ENCODE measurements around the gene SIK2.

SIK2 gene

DNA sequence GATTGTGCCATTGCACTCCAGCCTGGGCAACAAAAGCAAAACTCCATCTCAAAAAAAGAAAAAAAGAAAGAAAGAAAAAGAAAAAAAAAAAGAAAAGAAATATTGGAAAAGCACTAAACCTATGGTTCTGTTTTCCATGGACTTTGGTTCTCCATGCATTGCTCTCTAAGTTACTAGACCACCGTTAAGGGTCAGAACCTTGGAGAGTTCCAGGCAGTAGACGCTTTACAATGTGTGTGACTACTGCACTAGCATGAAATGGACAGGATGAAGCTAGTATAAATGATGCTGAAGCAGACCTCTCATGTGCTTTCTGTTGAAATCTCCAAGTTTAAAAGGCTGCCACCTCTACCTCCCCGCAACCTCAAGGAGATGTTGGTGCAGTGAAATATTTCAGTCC lies 63.5 kb downstream of the SIK2 start:
- Histone ChIP-seq H3K27ac (ENCODE audit: low read depth, low read length) (no peak overlapping the region), H3K9me3 (ENCODE audit: low read length) (no peaks in the 10 kb centered on the region), H3K9ac (ENCODE audit: low read length) (no peak overlapping the region), H3K36me3 (ENCODE audit: insufficient read depth, low read length) (no peaks in the 10 kb centered on the region), H3K4me1 (ENCODE audit: insufficient read depth, low read length) (peaks cover 3% of the 10 kb centered on the region), H3K27me3 (ENCODE audit: control insufficient read depth in 1 of 2, insufficient read depth in 2 of 2, low read length in 2 of 2) (no peaks in the 10 kb centered on the region), H3K4me3 (ENCODE audit: low read depth in 1 of 2, low read length in 2 of 2) (no peak overlapping the region)

DNA sequence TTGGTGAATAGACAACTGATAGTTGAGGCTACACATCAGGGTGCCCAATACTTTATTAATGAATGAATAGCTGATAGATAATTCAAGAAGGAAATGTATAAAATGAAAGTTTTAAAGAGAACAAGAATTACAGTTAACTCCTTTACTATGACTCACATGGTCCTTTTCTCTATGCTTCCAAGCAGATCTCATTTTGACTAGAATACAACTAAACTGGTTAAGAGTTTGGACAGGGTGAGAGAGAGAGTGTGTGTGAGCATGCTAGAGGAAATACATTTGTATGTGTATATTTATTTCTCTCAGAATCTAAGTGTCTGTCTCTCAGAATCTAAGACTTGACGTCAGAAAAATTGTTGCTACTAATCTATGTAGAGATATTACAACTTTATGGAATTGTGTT lies 66.7 kb downstream of the SIK2 start:
- Histone ChIP-seq H3K9me3 (ENCODE audit: low read length) (no peaks in the 10 kb centered on the region), H3K36me3 (ENCODE audit: insufficient read depth, low read length) (peaks cover 13% of the 10 kb centered on the region), H3K27ac (ENCODE audit: low read depth, low read length) (no peak overlapping the region), H3K9ac (ENCODE audit: low read length) (no peak overlapping the region), H3K27me3 (ENCODE audit: control insufficient read depth in 1 of 2, insufficient read depth in 2 of 2, low read length in 2 of 2) (no peaks in the 10 kb centered on the region), H3K4me3 (ENCODE audit: low read depth in 1 of 2, low read length in 2 of 2) (no peak overlapping the region), H3K4me1 (ENCODE audit: insufficient read depth, low read length) (no peaks in the 10 kb centered on the region)

DNA sequence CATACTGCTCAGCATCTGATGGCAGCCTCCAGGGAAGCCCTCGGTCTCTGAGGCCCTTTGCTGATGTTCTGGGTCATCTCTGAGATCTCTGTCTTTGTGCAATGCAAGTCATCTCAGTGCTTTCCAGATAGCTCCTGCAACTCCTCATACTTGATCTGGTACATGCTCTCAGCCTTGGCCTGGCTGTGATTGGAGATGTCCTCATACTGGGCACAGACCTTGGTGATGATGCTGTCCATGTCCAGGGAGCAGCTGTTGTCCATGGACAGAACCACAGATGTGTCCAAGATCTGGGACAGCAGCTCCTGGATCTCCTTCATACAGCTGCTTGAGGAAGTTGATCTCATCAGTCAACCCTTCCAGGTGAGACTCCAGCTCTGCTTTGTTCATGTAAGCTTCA lies 69.1 kb downstream of the SIK2 start:
- Histone ChIP-seq H3K27ac (ENCODE audit: low read depth, low read length) (no peak overlapping the region), H3K36me3 (ENCODE audit: insufficient read depth, low read length) (peaks cover 19% of the 10 kb centered on the region), H3K9me3 (ENCODE audit: low read length) (no peaks in the 10 kb centered on the region), H3K9ac (ENCODE audit: low read length) (no peak overlapping the region), H3K4me1 (ENCODE audit: insufficient read depth, low read length) (no peaks in the 10 kb centered on the region), H3K27me3 (ENCODE audit: control insufficient read depth in 1 of 2, insufficient read depth in 2 of 2, low read length in 2 of 2) (no peaks in the 10 kb centered on the region), H3K4me3 (ENCODE audit: low read depth in 1 of 2, low read length in 2 of 2) (no peak overlapping the region)

DNA sequence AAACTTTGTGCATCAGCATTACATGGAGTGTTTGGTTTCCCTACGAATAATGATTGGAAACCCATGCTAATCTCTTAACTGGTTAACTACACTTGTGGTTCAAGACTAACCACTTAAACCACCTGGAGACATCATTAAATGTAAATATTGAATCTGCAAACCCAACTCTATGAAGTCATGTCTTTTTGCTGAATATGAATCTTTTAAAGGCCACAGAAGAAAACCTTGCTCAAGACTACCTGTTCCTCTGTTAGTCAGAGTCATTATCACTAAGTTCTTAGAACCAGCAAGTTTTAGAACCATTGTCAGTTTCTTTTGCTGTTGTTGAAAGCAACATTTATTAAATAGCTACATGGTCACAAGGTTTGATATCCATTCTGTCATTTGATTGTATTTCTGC lies 70.7 kb downstream of the SIK2 start:
- Histone ChIP-seq H3K4me3 (ENCODE audit: low read depth in 1 of 2, low read length in 2 of 2) (no peak overlapping the region), H3K27me3 (ENCODE audit: control insufficient read depth in 1 of 2, insufficient read depth in 2 of 2, low read length in 2 of 2) (no peaks in the 10 kb centered on the region), H3K36me3 (ENCODE audit: insufficient read depth, low read length) (peaks cover 19% of the 10 kb centered on the region), H3K9ac (ENCODE audit: low read length) (no peak overlapping the region), H3K9me3 (ENCODE audit: low read length) (no peaks in the 10 kb centered on the region), H3K4me1 (ENCODE audit: insufficient read depth, low read length) (no peaks in the 10 kb centered on the region), H3K27ac (ENCODE audit: low read depth, low read length) (no peak overlapping the region)

DNA sequence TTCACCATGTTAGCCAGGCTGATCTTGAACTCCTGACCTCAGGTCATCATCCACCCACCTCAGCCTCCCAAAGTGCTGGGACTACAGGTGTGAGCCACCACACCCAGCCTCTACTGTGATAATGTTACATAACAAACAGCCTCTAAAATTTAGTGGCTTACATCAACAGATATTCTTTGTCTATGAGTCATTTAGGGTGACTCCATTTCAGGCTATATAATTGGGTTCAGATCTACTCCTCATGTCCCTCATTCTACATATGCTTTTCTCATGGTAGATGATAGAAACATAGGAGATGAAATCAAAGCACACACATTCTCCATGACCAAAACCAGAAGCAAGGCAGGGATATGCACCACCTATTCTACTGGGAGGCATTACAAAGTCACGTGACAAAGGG lies 72.7 kb downstream of the SIK2 start:
- Histone ChIP-seq H3K27ac (ENCODE audit: low read depth, low read length) (no peak overlapping the region), H3K36me3 (ENCODE audit: insufficient read depth, low read length) (peaks cover 19% of the 10 kb centered on the region), H3K4me3 (ENCODE audit: low read depth in 1 of 2, low read length in 2 of 2) (no peak overlapping the region), H3K27me3 (ENCODE audit: control insufficient read depth in 1 of 2, insufficient read depth in 2 of 2, low read length in 2 of 2) (no peaks in the 10 kb centered on the region), H3K9me3 (ENCODE audit: low read length) (no peaks in the 10 kb centered on the region), H3K9ac (ENCODE audit: low read length) (no peak overlapping the region), H3K4me1 (ENCODE audit: insufficient read depth, low read length) (no peaks in the 10 kb centered on the region)

DNA sequence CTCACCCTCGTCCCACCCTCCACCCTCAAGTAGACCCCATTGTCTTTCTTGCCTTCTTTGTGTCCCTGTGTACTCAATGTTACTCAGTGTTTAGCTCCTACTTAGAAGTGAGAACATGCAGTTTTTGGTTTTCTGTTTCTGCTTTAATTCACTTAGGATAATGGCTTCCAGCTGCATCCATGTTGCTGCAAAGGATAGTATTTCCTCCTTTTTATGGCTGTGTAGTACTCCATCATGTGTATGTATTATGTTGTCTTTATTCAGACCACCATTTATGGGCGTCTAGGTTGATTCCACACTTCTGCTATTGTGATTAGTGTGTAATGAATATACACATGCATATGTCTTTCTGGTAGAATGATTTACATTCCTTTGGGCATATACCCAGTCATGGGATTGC lies 73.6 kb downstream of the SIK2 start:
- no peaks in the 10 kb centered on the region for H3K9me3 ChIP-seq (ENCODE audit: low read length)
- H3K36me3 ChIP-seq (ENCODE audit: insufficient read depth, low read length), result peaks cover 19% of the 10 kb centered on the region
- H3K4me1 ChIP-seq (ENCODE audit: insufficient read depth, low read length), result no peaks in the 10 kb centered on the region
- H3K4me3 ChIP-seq (ENCODE audit: low read depth in 1 of 2, low read length in 2 of 2), result no peak overlapping the region
- H3K27ac ChIP-seq (ENCODE audit: low read depth, low read length), result no peak overlapping the region
- no peaks in the 10 kb centered on the region for H3K27me3 ChIP-seq (ENCODE audit: control insufficient read depth in 1 of 2, insufficient read depth in 2 of 2, low read length in 2 of 2)
- no peak overlapping the region for H3K9ac ChIP-seq (ENCODE audit: low read length)

DNA sequence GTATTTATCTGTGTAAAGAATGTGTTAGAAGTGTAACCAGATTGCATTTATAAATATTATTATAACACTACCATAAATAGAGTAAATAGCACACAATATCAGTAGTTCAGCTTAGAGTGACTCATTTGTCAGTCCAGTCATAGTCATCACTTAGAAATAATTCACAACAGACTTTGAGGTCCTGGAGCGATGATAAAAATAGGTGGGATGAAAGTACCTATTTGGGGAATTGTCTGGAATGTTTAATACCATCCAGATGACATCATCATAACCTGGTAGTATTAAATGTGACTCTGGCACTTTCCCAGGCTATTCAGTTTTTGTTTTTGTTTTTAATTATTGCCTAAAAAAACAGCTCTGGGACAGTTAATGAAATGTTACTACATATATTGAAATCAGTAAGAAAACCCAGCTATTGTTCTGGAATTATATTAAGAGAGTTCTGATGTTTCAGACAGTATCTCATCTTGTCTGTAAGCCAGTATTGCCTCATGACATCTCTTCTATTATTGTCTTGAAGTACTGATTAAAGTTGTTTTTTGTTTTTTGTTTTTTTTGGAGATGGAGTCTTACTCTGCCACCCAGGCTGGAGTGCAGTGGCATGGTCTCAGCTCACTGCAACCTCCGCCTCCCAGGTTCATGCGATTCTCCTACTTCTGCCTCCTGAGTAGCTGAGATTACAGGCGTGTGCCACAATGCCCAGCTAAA lies 74.8 kb downstream of the SIK2 start:
- no peak overlapping the region for H3K9ac ChIP-seq (ENCODE audit: low read length)
- H3K27ac ChIP-seq (ENCODE audit: low read depth, low read length), result no peak overlapping the region

DNA sequence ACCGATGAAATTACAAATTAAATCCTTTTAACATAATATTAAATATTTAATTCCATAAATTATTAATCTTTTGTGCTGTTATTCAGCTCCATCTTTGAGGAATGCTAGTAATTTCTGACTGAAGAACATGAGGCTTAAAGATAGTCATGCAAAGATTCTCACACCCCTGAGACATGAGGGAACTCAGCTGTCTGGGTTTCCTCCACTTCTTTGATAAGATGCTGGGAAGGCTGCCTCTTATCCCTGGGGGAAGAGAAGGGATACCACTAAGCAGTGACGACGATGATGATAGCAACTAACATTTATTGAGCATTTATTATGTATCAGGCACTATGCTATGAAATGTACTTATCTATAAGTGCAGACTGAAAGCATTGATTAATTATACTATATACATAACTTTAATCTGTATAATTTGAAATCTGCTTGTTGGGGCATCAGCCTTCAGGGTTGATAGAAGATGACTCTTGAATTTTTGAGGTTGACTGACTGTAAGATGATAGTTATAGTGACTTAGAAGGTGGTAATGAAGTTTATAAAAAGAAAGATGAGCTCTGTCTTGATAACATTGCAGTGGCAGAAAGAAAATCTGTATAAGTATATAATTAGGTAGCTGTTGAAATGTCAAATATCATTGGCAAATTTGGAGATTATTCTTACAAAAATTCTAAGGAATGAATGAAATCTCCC lies 78.4 kb downstream of the SIK2 start:
- H3K4me3 ChIP-seq (ENCODE audit: low read depth in 1 of 2, low read length in 2 of 2), result no peak overlapping the region
- no peaks in the 10 kb centered on the region for H3K9me3 ChIP-seq (ENCODE audit: low read length)
- H3K27ac ChIP-seq (ENCODE audit: low read depth, low read length), result no peak overlapping the region
- H3K4me1 ChIP-seq (ENCODE audit: insufficient read depth, low read length), result no peaks in the 10 kb centered on the region
- no peaks in the 10 kb centered on the region for H3K27me3 ChIP-seq (ENCODE audit: control insufficient read depth in 1 of 2, insufficient read depth in 2 of 2, low read length in 2 of 2)
- H3K9ac ChIP-seq (ENCODE audit: low read length), result no peak overlapping the region
- H3K36me3 ChIP-seq (ENCODE audit: insufficient read depth, low read length), result no peaks in the 10 kb centered on the region

More for the DNA sequence above, 74.8 kb downstream of the SIK2 start:
- Histone ChIP-seq H3K36me3 (ENCODE audit: insufficient read depth, low read length) (peaks cover 10% of the 10 kb centered on the region), H3K4me1 (ENCODE audit: insufficient read depth, low read length) (no peaks in the 10 kb centered on the region), H3K27me3 (ENCODE audit: control insufficient read depth in 1 of 2, insufficient read depth in 2 of 2, low read length in 2 of 2) (no peaks in the 10 kb centered on the region), H3K4me3 (ENCODE audit: low read depth in 1 of 2, low read length in 2 of 2) (no peak overlapping the region), H3K9me3 (ENCODE audit: low read length) (no peaks in the 10 kb centered on the region)

DNA sequence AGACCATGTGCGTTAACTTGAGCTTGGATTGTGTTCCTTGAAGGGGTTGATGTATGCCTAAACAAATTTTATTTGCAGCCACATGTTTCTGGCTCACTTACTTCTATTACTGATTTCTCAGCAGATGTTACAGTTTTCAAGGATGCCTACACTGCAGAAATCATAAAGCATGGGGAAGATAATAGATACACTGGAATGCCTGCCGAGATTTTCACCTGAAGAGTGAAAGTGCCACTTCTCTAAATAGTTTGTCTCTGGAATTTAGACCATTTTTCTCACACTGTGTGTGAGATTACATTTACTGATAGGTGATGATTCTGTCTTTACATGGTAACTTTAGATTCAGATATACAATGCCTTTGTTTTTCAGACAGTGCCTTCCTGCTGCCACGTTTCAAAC lies 81.6 kb downstream of the SIK2 start:
- peaks cover 6% of the 10 kb centered on the region for H3K36me3 ChIP-seq (ENCODE audit: insufficient read depth, low read length)
- no peaks in the 10 kb centered on the region for H3K9me3 ChIP-seq (ENCODE audit: low read length)
- H3K27me3 ChIP-seq (ENCODE audit: control insufficient read depth in 1 of 2, insufficient read depth in 2 of 2, low read length in 2 of 2), result no peaks in the 10 kb centered on the region
- H3K9ac ChIP-seq (ENCODE audit: low read length), result no peak overlapping the region
- H3K4me3 ChIP-seq (ENCODE audit: low read depth in 1 of 2, low read length in 2 of 2), result no peak overlapping the region
- H3K4me1 ChIP-seq (ENCODE audit: insufficient read depth, low read length), result no peaks in the 10 kb centered on the region
- no peak overlapping the region for H3K27ac ChIP-seq (ENCODE audit: low read depth, low read length)

DNA sequence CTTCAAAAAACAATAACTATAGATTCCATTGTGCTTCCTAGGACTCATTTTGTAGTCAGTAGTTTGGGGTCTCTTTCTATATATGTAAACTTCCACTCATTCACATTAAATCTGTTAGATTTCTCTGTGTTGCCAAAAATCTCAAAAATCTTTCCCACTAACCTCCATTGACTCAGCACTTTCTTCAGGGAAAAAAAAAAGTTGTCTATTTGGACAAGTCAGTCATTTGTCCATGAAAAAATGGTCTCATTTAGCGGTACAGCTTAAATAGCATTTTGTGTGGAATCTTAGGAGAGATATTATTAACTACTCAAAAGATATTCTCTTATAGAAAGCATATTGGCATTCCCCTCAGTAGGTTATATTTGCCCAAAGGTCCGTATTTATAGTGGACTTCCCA lies 82.0 kb downstream of the SIK2 start:
- Histone ChIP-seq H3K9ac (ENCODE audit: low read length) (no peak overlapping the region), H3K4me1 (ENCODE audit: insufficient read depth, low read length) (no peaks in the 10 kb centered on the region), H3K36me3 (ENCODE audit: insufficient read depth, low read length) (peaks cover 9% of the 10 kb centered on the region), H3K4me3 (ENCODE audit: low read depth in 1 of 2, low read length in 2 of 2) (no peak overlapping the region), H3K9me3 (ENCODE audit: low read length) (no peaks in the 10 kb centered on the region), H3K27ac (ENCODE audit: low read depth, low read length) (no peak overlapping the region), H3K27me3 (ENCODE audit: control insufficient read depth in 1 of 2, insufficient read depth in 2 of 2, low read length in 2 of 2) (no peaks in the 10 kb centered on the region)

DNA sequence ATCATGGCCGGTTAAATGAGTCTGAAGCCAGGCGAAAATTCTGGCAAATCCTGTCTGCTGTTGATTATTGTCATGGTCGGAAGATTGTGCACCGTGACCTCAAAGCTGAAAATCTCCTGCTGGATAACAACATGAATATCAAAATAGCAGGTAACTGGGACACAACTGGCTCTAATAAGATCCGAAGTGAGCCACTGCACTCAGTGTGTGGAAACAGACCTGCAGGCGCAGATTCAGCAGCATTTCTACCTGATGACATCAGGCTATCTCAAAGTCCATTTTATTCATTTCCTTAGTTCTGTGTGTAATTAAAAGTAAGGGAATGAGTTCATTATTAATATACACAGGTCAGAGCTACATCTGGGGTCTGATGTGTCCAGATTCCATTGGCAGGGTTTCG lies 85.8 kb downstream of the SIK2 start:
- no peak overlapping the region for H3K27ac ChIP-seq (ENCODE audit: low read depth, low read length)

DNA sequence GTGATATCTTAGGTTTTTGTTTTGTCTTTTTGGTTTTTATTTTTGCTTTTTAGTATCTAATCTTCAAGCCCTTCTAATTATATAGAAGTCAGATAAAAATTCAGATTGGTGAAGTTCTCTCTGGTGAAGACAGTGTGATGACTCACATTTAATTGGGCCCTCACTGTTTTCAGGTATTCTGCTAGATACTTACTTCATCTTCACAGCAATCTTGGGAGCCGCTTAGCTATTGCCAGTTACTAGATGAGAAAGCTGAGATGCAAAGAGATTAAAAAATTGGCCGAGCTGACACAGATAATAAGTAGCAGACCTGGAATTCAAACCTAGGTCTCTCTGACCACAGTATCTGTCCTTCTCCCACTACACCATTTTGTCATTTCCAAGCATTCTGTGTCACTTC lies 88.9 kb downstream of the SIK2 start:
- Histone ChIP-seq H3K9me3 (ENCODE audit: low read length) (no peaks in the 10 kb centered on the region), H3K4me3 (ENCODE audit: low read depth in 1 of 2, low read length in 2 of 2) (no peak overlapping the region), H3K4me1 (ENCODE audit: insufficient read depth, low read length) (no peaks in the 10 kb centered on the region), H3K36me3 (ENCODE audit: insufficient read depth, low read length) (peaks cover 12% of the 10 kb centered on the region), H3K27ac (ENCODE audit: low read depth, low read length) (no peak overlapping the region), H3K27me3 (ENCODE audit: control insufficient read depth in 1 of 2, insufficient read depth in 2 of 2, low read length in 2 of 2) (no peaks in the 10 kb centered on the region), H3K9ac (ENCODE audit: low read length) (no peak overlapping the region)

More for the DNA sequence above, 85.8 kb downstream of the SIK2 start:
- H3K9ac ChIP-seq (ENCODE audit: low read length), result no peak overlapping the region
- no peaks in the 10 kb centered on the region for H3K4me1 ChIP-seq (ENCODE audit: insufficient read depth, low read length)
- peaks cover 12% of the 10 kb centered on the region for H3K36me3 ChIP-seq (ENCODE audit: insufficient read depth, low read length)
- no peaks in the 10 kb centered on the region for H3K27me3 ChIP-seq (ENCODE audit: control insufficient read depth in 1 of 2, insufficient read depth in 2 of 2, low read length in 2 of 2)
- no peaks in the 10 kb centered on the region for H3K9me3 ChIP-seq (ENCODE audit: low read length)
- no peak overlapping the region for H3K4me3 ChIP-seq (ENCODE audit: low read depth in 1 of 2, low read length in 2 of 2)

All from muscle layer of colon (tissue), 2 donors.